DND-41 (cell line): ENCODE results near the gene KPTN.

ENCODE experiments used
- EZH2 ChIP-seq: IDR thresholded peaks from 3 replicates; pipeline ENCODE4 v1.6.1; 2012; ENCODE audit warnings: borderline replicate concordance, low read depth, mild to moderate bottlenecking, moderate library complexity, low read length, inconsistent platforms; ENCODE audit not compliant: severe bottlenecking
- TF ChIP-seq, protein P1 (sequence below): IDR thresholded peaks from 2 replicates; pipeline ENCODE4 v1.5.1; 2012; ENCODE audit warnings: borderline replicate concordance, low read length, moderate library complexity, mild to moderate bottlenecking; ENCODE audit not compliant: poor library complexity, severe bottlenecking; ENCODE audit errors: extremely low read depth

DNA sequence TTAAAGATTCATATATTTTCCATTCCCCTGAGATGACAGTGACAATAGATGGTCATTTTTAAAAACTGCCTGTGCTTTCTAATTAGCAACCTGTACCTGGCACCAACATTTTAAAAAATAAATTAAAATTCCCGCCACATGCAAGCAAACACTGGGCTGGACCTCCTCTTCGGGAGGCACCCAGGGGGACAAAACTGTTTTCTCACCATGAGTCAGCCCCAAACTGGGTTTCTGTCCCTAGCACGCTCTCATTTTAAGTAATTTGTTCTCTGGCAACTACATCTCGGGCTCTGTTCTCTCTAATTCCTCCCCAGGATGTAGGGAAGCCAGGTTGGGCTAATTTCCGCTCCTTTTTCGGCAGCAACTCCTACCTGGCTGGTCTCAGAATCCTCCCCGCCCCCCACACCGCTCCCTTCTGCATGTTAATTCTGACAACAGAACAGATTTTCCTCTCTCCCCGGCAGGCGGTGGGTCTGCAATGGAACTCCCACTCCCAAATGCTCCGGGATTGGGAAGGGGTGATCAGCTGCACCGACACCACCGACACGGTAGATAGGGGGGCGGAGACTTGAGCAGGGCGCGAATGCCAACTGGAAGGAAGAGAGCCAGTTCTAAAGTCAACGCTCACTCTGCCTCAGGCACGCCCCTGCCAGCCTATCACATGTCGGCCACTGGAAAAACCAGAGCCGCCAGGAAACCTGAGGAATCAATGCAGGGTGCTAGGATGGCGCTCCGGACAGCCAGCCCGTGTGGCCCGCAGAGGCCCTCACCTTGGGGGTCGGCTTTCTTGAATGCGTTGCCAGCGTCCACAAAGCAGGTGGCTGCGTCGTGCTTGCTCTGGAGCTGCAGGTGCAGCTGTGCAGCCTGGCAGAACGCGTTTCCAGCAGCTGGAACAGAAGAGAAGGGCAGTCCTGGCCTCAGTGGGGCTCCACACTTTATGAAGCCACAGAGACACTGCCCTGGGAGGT lies 16.1 kb upstream of the KPTN start:
- TF ChIP-seq, protein P1, sequence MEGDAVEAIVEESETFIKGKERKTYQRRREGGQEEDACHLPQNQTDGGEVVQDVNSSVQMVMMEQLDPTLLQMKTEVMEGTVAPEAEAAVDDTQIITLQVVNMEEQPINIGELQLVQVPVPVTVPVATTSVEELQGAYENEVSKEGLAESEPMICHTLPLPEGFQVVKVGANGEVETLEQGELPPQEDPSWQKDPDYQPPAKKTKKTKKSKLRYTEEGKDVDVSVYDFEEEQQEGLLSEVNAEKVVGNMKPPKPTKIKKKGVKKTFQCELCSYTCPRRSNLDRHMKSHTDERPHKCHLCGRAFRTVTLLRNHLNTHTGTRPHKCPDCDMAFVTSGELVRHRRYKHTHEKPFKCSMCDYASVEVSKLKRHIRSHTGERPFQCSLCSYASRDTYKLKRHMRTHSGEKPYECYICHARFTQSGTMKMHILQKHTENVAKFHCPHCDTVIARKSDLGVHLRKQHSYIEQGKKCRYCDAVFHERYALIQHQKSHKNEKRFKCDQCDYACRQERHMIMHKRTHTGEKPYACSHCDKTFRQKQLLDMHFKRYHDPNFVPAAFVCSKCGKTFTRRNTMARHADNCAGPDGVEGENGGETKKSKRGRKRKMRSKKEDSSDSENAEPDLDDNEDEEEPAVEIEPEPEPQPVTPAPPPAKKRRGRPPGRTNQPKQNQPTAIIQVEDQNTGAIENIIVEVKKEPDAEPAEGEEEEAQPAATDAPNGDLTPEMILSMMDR, result no peak
- no peak for TF ChIP-seq EZH2
